HG02981 (cell line): Measurements from ENCODE around the gene TNPO1.

Experiments used
- ATAC-seq: cut with Tn5 transposase; IDR thresholded peaks from one replicate; pipeline ENCODE4 v1.9.1; 2021; ENCODE audit warnings: mild to moderate bottlenecking, moderate library complexity; ENCODE audit not compliant: unreplicated experiment

Gene TNPO1

GRCh38 chr5:72817671-72818266, 1.3 kb downstream of the TNPO1 start:
- ATAC-seq = no peak

- ATAC-seq = peak; percentile 26
These were observed 2.5 kb downstream of the TNPO1 start for GRCh38 chr5:72818866-72819534.

- ATAC-seq = no peak
These were observed 5.3 kb downstream of the TNPO1 start for GRCh38 chr5:72821776-72822175.

GRCh38 chr5:72822944-72823343, 6.5 kb downstream of the TNPO1 start:
- ATAC-seq = no peak

GRCh38 chr5:72829707-72830106, 13.2 kb downstream of the TNPO1 start:
- no peak for ATAC-seq

GRCh38 chr5:72830362-72830761, 13.9 kb downstream of the TNPO1 start:
- no peak for ATAC-seq

- no peak for ATAC-seq
These were observed 15.2 kb downstream of the TNPO1 start for GRCh38 chr5:72831685-72832084.

- no peak for ATAC-seq
These were observed 18.5 kb downstream of the TNPO1 start for GRCh38 chr5:72834924-72835323.

- ATAC-seq = no peak
These were observed 19.2 kb downstream of the TNPO1 start for GRCh38 chr5:72835633-72836032.

- ATAC-seq = no peak
These were observed 20.3 kb downstream of the TNPO1 start for GRCh38 chr5:72836810-72837209.

- ATAC-seq = no peak
These were observed 21.1 kb downstream of the TNPO1 start for GRCh38 chr5:72837524-72838096.

GRCh38 chr5:72840041-72840440, 23.6 kb downstream of the TNPO1 start:
- no peak for ATAC-seq

GRCh38 chr5:72841756-72842535, 25.5 kb downstream of the TNPO1 start:
- no peak for ATAC-seq

- ATAC-seq = no peak
These were observed 26.4 kb downstream of the TNPO1 start for GRCh38 chr5:72842816-72843215.

- no peak for ATAC-seq
These were observed 27.8 kb downstream of the TNPO1 start for GRCh38 chr5:72844218-72844603.

- ATAC-seq = no peak
These were observed 29.4 kb downstream of the TNPO1 start for GRCh38 chr5:72845889-72846288.

- ATAC-seq = no peak
These were observed 30.0 kb downstream of the TNPO1 start for GRCh38 chr5:72846483-72846882.

- no peak for ATAC-seq
These were observed 31.0 kb downstream of the TNPO1 start for GRCh38 chr5:72847439-72847838.

GRCh38 chr5:72847989-72848473, 31.6 kb downstream of the TNPO1 start:
- peak; percentile 78 for ATAC-seq

GRCh38 chr5:72848474-72849428, 32.3 kb downstream of the TNPO1 start:
- ATAC-seq = peak; percentile 44
